B cell (primary cell): ENCODE data around the gene MZF1. TPM values are rescaled to one million over a fixed set of nuclear protein-coding genes. Genes with fewer than 3 reads are reported as not detected.

Source experiments
- ATAC-seq: fragments of 200-7000 bp; cut with Tn5 transposase; one replicate; pipeline ENCODE4 v1.10.0; 2021; ENCODE audit warnings: low read depth, mild to moderate bottlenecking, moderate number of reproducible peaks, moderate library complexity
- CTCF ChIA-PET: fragments of 350-600 bp; sonication (Branson Sonifier 250); formaldehyde crosslinking; loops from one replicate; lab custom pipeline; 2021; ENCODE audit warnings: antibody characterized with exemption, inconsistent platforms; lab: Charles Lee
- POLR2A ChIA-PET: fragments of 350-600 bp; sonication (Branson Sonifier 250); formaldehyde crosslinking; loops from one replicate; lab custom pipeline; 2021; ENCODE audit warnings: antibody characterized with exemption; lab: Charles Lee
- DNase-seq: peaks from one replicate; pipeline ENCODE4 v3.0.0; 2013
- H2AFZ ChIP-seq: 2 replicates; pipeline ENCODE4 v1.6.1; 2012; ENCODE audit warnings: mild to moderate bottlenecking, low read depth, low read length; ENCODE audit not compliant: insufficient read depth, poor library complexity, severe bottlenecking
- H3K27ac ChIP-seq, 2 donors: 1 replicate in 1 of 2; 2 replicates in 1 of 2; pipeline ENCODE4 v1.5.1; 2012 to 2013; ENCODE audit warnings: low read length in 2 of 2, mild to moderate bottlenecking in 2 of 2, moderate library complexity in 1 of 2
- H3K27me3 ChIP-seq, 4 experiments: fragments of 200-600 bp in 1 of 4; sonication (generic) in 1 of 4; replicated peaks in 1 of 4; 1 replicate in 2 of 4; 2 replicates in 2 of 4; pipeline versions ENCODE4 v1.6.1 to v1.7.0; 2013 to 2016; ENCODE audit warnings: low read length in 3 of 4, mild to moderate bottlenecking in 2 of 4, mixed read lengths in 1 of 4, moderate library complexity in 1 of 4; ENCODE audit not compliant: insufficient read depth in 4 of 4, control insufficient read depth in 3 of 4; ENCODE audit errors: control extremely low read depth in 1 of 4
- H3K36me3 ChIP-seq, 2 experiments: replicated peaks in 1 of 2; 1 replicate in 1 of 2; 2 replicates in 1 of 2; pipeline versions ENCODE4 v1.6.1 to v1.7.1; 2013; ENCODE audit warnings: low read length in 1 of 2; ENCODE audit not compliant: insufficient read depth in 2 of 2, control insufficient read depth in 1 of 2; ENCODE audit errors: control extremely low read depth in 1 of 2, extremely low read depth in 1 of 2
- H3K4me1 ChIP-seq, 2 donors: fragments of 200-600 bp in 1 of 2; sonication (generic) in 1 of 2; 1 replicate in 1 of 2; 2 replicates in 1 of 2; pipeline versions ENCODE4 v1.5.1 to v1.6.1; 2013 to 2017; ENCODE audit warnings: low read length in 2 of 2; ENCODE audit not compliant: control insufficient read depth in 2 of 2, insufficient read depth in 2 of 2
- H3K4me2 ChIP-seq: replicated peaks from 2 replicates; pipeline ENCODE3; 2012; ENCODE audit warnings: mild to moderate bottlenecking, low read depth, low read length; ENCODE audit not compliant: poor library complexity, severe bottlenecking
- H3K4me3 ChIP-seq, 5 experiments: fragments of 200-600 bp in 1 of 5; sonication (generic) in 1 of 5; 1 replicate in 3 of 5; 2 replicates in 2 of 5; pipeline versions ENCODE4 v1.5.1 to v1.7.0; 2011 to 2016; ENCODE audit warnings: low read length in 4 of 5, mild to moderate bottlenecking in 4 of 5, low read depth in 2 of 5, control low read depth in 1 of 5, moderate library complexity in 1 of 5; ENCODE audit not compliant: insufficient read depth in 1 of 5; ENCODE audit errors: control extremely low read depth in 1 of 5, extremely low read depth in 1 of 5
- H3K79me2 ChIP-seq: fragments of 200-600 bp; sonication (generic); one replicate; pipeline ENCODE4 v1.6.0; 2016; ENCODE audit warnings: low read length; ENCODE audit not compliant: control insufficient read depth, insufficient read depth
- H3K9ac ChIP-seq: fragments of 200-600 bp; sonication (generic); 2 replicates; pipeline ENCODE4 v1.6.1; 2017; ENCODE audit warnings: mild to moderate bottlenecking, low read length, moderate library complexity
- H3K9me3 ChIP-seq, 3 donors: one replicate each; pipeline versions ENCODE4 v1.6.1 to v1.7.1; 2013; ENCODE audit warnings: low read length in 2 of 3; ENCODE audit not compliant: control insufficient read depth in 2 of 3, insufficient read depth in 1 of 3; ENCODE audit errors: control extremely low read depth in 1 of 3
- H4K20me1 ChIP-seq: 2 replicates; pipeline ENCODE4 v1.6.0; 2012; ENCODE audit warnings: mild to moderate bottlenecking, low read length; ENCODE audit not compliant: insufficient read depth, control insufficient read depth, poor library complexity, severe bottlenecking
- H3K27ac Mint-ChIP-seq: one replicate; pipeline ENCODE4 v1.8.0; 2021; ENCODE audit warnings: mixed read lengths
- H3K27me3 Mint-ChIP-seq: one replicate; pipeline ENCODE4 v1.8.0; 2021; ENCODE audit warnings: mixed read lengths
- H3K4me1 Mint-ChIP-seq: one replicate; pipeline ENCODE4 v1.8.0; 2021; ENCODE audit warnings: mixed read lengths
- H3K4me3 Mint-ChIP-seq: one replicate; pipeline ENCODE4 v1.8.0; 2021; ENCODE audit warnings: mixed read lengths
- H3K9me3 Mint-ChIP-seq: one replicate; pipeline ENCODE4 v1.8.0; 2022; ENCODE audit warnings: mixed read lengths; ENCODE audit not compliant: insufficient read depth
- CTCF ChIP-seq: fragments of 200-600 bp; IDR thresholded peaks from one replicate; pipeline ENCODE4 v1.8.0; 2022; ENCODE audit warnings: antibody characterized with exemption, mild to moderate bottlenecking
- EZH2 ChIP-seq: IDR thresholded peaks from 2 replicates; pipeline ENCODE4 v1.6.1; 2012; ENCODE audit warnings: borderline replicate concordance, low read depth, mild to moderate bottlenecking, moderate library complexity, low read length; ENCODE audit not compliant: insufficient read depth, poor library complexity, severe bottlenecking
- WGBS: methylation state at CpG from one replicate; pipeline ENCODE4 v1.1.5; 2013; ENCODE audit warnings: missing lambda C conversion rate; ENCODE audit not compliant: insufficient coverage; 5-methylcytosine and 5-hydroxymethylcytosine counted together
- intact Hi-C: fragments of 100-400 bp; cut with micrococcal nuclease; formaldehyde crosslinking; loops from one replicate; pipeline ENCODE4 v1.10.0; 2022
- polyA plus RNA-seq: library from polyadenylated mRNA; depleted of rRNA; stranded (reverse); fragments of >200 nt; gene quantifications from 2 replicates; pipeline ENCODE4 v1.2.3, GENCODE V29; 2012
- total RNA-seq, 2 donors: library from RNA; stranded (reverse); fragments of 120-200 nt in 1 of 2; gene quantifications; 1 replicate in 1 of 2; 2 replicates in 1 of 2; pipeline versions ENCODE4 v1.2.3 to v1.2.4, GENCODE V29; 2013 to 2022

MZF1 gene
- total and polyA plus RNA-seq, 2 donors (not counting 1 experiment from before 2014, with no cell fraction given), result 79.4 to 95.8 TPM

- Histone ChIP-seq H3K27me3 (no peaks in the 10 kb centered on the region), H3K79me2 (peaks cover 43% of the 10 kb centered on the region), H3K4me1 (peaks cover 42 to 60% of the 10 kb centered on the region in 2 donors), H4K20me1 (peaks cover 9% of the 10 kb centered on the region), H3K36me3 (peaks cover 4 to 17% of the 10 kb centered on the region in 2 experiments), H3K27ac (peak overlapping the region; percentile 85 to 98), H3K9ac (peak overlapping the region; percentile 90), H3K4me2 (peak overlapping the region; percentile 97), H2AFZ (peak overlapping the region; percentile 55), H3K9me3 (peaks cover 0 to 9% (median 0%) of the 10 kb centered on the region in 3 donors), H3K4me3 (peak overlapping the region; percentile 67 to 95 (median 76))
- no peaks in the 10 kb centered on the region for H3K27me3 Mint-ChIP-seq
- H3K4me3 Mint-ChIP-seq, result peak overlapping the region; percentile 96
- H3K27ac Mint-ChIP-seq, result peak overlapping the region; percentile 98
- no peak for TF ChIP-seq CTCF
- no peak for TF ChIP-seq EZH2
- DNase-seq, result no peak
- no peaks in the 10 kb centered on the region for H3K9me3 Mint-ChIP-seq
- WGBS, result 38% methylated on average over 12 of the region's 12 CpGs
- ChIA-PET POLR2A (interaction anchor here (2.3 kb wide), 1 partner anchor 38 kb away, joined by 12 read pairs; the partner anchor contains the start of gene ZBTB45), CTCF (interaction anchor here (1.2 kb wide), 1 partner anchor 37 kb away, joined by 4 read pairs; no protein-coding TSS in a partner anchor)
- intact Hi-C loops, result loop anchor here (1.0 kb wide), 1 partner anchor 195 kb away; the partner anchor contains the start of gene ZNF497
- ATAC-seq, result no peak
- H3K4me1 Mint-ChIP-seq, result peaks cover 74% of the 10 kb centered on the region
Measured at GRCh38 chr19:58557221-58558065, 15.7 kb downstream of the MZF1 start.
